Colonic mucosa (tissue), 4 donors: ENCODE measurements around the gene STAU1. TPM values are rescaled to one million over a fixed set of nuclear protein-coding genes. Genes with fewer than 3 reads are reported as not detected.

Source experiments
- DNase-seq: peaks from one replicate; pipeline ENCODE4 v3.0.0-alpha.2; 2020
- H3K27ac ChIP-seq: fragments of 200-600 bp; one replicate; pipeline ENCODE4 v1.8.0; 2021
- H3K27me3 ChIP-seq: fragments of 200-600 bp; one replicate; pipeline ENCODE4 v1.8.0; 2021
- H3K36me3 ChIP-seq: fragments of 200-600 bp; one replicate; pipeline ENCODE4 v1.8.0; 2021
- H3K4me1 ChIP-seq: fragments of 200-600 bp; one replicate; pipeline ENCODE4 v1.8.0; 2021; ENCODE audit warnings: mild to moderate bottlenecking
- H3K4me3 ChIP-seq: fragments of 200-600 bp; one replicate; pipeline ENCODE4 v1.8.0; 2021
- H3K9ac ChIP-seq, 2 donors: one replicate each; pipeline ENCODE4 v1.7.0; 2013; ENCODE audit warnings: control low read depth in 2 of 2, low read depth in 2 of 2, low read length in 2 of 2
- H3K9me3 ChIP-seq: fragments of 200-600 bp; one replicate; pipeline ENCODE4 v1.8.0; 2021
- CTCF ChIP-seq: fragments of 200-600 bp; IDR thresholded peaks from one replicate; pipeline ENCODE4 v1.8.0; 2022; ENCODE audit warnings: antibody characterized with exemption, mild to moderate bottlenecking
- intact Hi-C: fragments of 100-400 bp; cut with DNase I; formaldehyde crosslinking; loops from one replicate; pipeline ENCODE4 v1.14.1; 2022
- total RNA-seq, 2 donors: library from RNA; stranded (reverse); fragmentation: NEBNext Ultra II Directional in 1 of 2; extraction: Animal tissue kit (Norgen Biotek cat#: 25700) in 1 of 2; gene quantifications; one replicate each; pipeline ENCODE4 v1.2.1, GENCODE V29; 2021
- donor health status: healthy.
- donor health status: DM: no; HTN: no; CAD: no.
- donor health status: DM: no; HTN: no; CAD: no.

STAU1 gene
- total RNA-seq, 2 donors from 2014 or later: 86.6 to 106 TPM

GRCh38 chr20:49161428-49162152, 26.5 kb downstream of the STAU1 start:
- Histone ChIP-seq H3K4me1 (no peaks in the 10 kb centered on the region), H3K27ac (peak overlapping the region; percentile 2), H3K36me3 (no peaks in the 10 kb centered on the region), H3K9me3 (no peaks in the 10 kb centered on the region), H3K27me3 (no peaks in the 10 kb centered on the region), H3K9ac (no peak overlapping the region), H3K4me3 (no peak overlapping the region)
- intact Hi-C loops: no loop called here
- DNase-seq: no peak
- no peak for TF ChIP-seq CTCF

GRCh38 chr20:49160057-49160929, 27.8 kb downstream of the STAU1 start:
- Histone ChIP-seq H3K9ac (no peak overlapping the region), H3K27ac (no peak overlapping the region), H3K27me3 (no peaks in the 10 kb centered on the region), H3K4me3 (no peak overlapping the region), H3K4me1 (no peaks in the 10 kb centered on the region), H3K36me3 (no peaks in the 10 kb centered on the region), H3K9me3 (no peaks in the 10 kb centered on the region)
- intact Hi-C loops: no loop called here
- DNase-seq: no peak
- TF ChIP-seq CTCF: no peak

GRCh38 chr20:49157146-49157545, 31.0 kb downstream of the STAU1 start:
- intact Hi-C loops: no loop called here
- no peak overlapping the region for H3K27ac ChIP-seq
- no peak overlapping the region for H3K9ac ChIP-seq
- no peaks in the 10 kb centered on the region for H3K4me1 ChIP-seq
- no peaks in the 10 kb centered on the region for H3K9me3 ChIP-seq
- H3K36me3 ChIP-seq: no peaks in the 10 kb centered on the region
- H3K27me3 ChIP-seq: no peaks in the 10 kb centered on the region
- TF ChIP-seq CTCF: no peak
- no peak for DNase-seq
- H3K4me3 ChIP-seq: no peak overlapping the region

DNA sequence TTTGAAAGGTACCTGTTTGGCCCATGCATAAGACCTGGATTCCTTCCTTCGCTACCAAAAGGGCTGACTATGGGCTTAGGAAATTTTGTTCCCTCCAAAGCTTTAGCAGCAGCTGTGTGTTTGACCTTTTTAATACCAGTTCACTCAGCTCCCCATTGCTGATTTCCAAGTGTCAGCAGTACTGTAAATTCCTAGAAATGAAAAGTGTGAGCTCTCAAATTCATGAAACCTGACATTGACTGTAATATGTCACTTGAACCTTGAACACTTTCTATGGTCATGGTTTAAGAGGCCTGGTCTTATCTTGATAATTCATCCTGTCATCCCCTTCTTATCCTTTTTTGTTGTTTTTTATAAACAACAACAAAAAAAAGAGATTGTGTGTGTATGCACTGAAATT, 31.7 kb downstream of the STAU1 start:
- no peaks in the 10 kb centered on the region for H3K4me1 ChIP-seq
- DNase-seq: no peak
- H3K4me3 ChIP-seq: no peak overlapping the region
- no peak for TF ChIP-seq CTCF
- H3K9ac ChIP-seq: no peak overlapping the region
- no peaks in the 10 kb centered on the region for H3K9me3 ChIP-seq
- peaks cover 6% of the 10 kb centered on the region for H3K36me3 ChIP-seq
- no peak overlapping the region for H3K27ac ChIP-seq
- intact Hi-C loops: no loop called here
- H3K27me3 ChIP-seq: no peaks in the 10 kb centered on the region

DNA sequence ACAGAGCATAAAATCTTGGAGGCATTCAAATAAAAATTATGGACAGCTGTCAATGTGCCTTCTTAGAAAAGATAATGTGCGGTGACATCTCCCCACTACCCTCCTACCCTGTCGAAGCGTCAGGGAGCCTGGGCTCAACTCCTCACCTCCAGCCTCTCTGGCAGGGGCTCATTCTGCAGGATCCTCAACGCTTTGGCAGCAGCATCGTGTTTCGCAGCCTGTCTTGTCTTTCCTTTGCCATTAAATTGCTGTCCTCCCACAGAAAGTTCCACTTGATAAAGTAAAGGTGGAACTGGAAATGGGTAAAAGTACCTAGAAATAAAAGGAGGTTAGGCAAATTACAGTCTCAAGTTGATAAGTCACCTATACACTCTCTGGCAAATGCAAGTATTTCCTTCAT, 36.7 kb downstream of the STAU1 start:
- Histone ChIP-seq H3K27ac (no peak overlapping the region), H3K27me3 (no peaks in the 10 kb centered on the region), H3K9ac (no peak overlapping the region), H3K36me3 (peaks cover 15% of the 10 kb centered on the region), H3K9me3 (no peaks in the 10 kb centered on the region), H3K4me3 (no peak overlapping the region), H3K4me1 (no peaks in the 10 kb centered on the region)
- TF ChIP-seq CTCF: no peak
- no peak for DNase-seq
- intact Hi-C loops: no loop called here
